Measurements from ENCODE around the gene BRIP1. TPM values are rescaled to one million over a fixed set of nuclear protein-coding genes. Genes with fewer than 3 reads are reported as not detected.

The BRIP1 gene
- total and polyA plus RNA-seq, 9 of the 15 experiments (the other 6 are each of a cell fraction or from before 2014, with no cell fraction given), result 2.4 to 17.5 (median 11.2) TPM

GRCh38 chr17:61766520-61766919 lies 96.8 kb downstream of the BRIP1 start:
- 92% methylated on average over 2 of the region's 2 CpGs for WGBS (ENCODE audit: insufficient coverage, low coverage, missing lambda C conversion rate)
- Histone ChIP-seq H3K4me2 (ENCODE audit: insufficient read depth, low read length) (no peak overlapping the region), H3K9me3 (replicated peaks; ENCODE audit: control insufficient read depth, insufficient read depth, low read depth, low read length) (no peaks in the 10 kb centered on the region; the same call in 1 of the 2 replicates), H3K4me3 (no peak overlapping the region), H3K27me3 (ENCODE audit: control insufficient read depth in 2 of 2, insufficient read depth in 2 of 2, low read length in 2 of 2) (no peaks in the 10 kb centered on the region), H3K36me3 (ENCODE audit: control insufficient read depth, insufficient read depth, low read length) (peaks cover 16% of the 10 kb centered on the region; the same call in 1 of the 3 replicates), H3K9me1 (ENCODE audit: control insufficient read depth, insufficient read depth, low read length) (no peaks in the 10 kb centered on the region), H3K27ac (ENCODE audit: extremely low read depth, low read depth, low read length) (no peak overlapping the region), H4K20me1 (replicated peaks; ENCODE audit: control insufficient read depth, insufficient read depth, low read length) (no peaks in the 10 kb centered on the region), H2AFZ (ENCODE audit: low read depth, low read length) (no peak overlapping the region), H3K9ac (ENCODE audit: insufficient read depth in 1 of 2, low read depth in 2 of 2, low read length in 2 of 2) (no peak overlapping the region), H3K4me1 (replicated peaks in 1 of 2; ENCODE audit: control insufficient read depth in 2 of 2, insufficient read depth in 2 of 2, low read length in 2 of 2) (no peaks in the 10 kb centered on the region), H3K79me2 (ENCODE audit: control insufficient read depth, insufficient read depth, low read length) (no peaks in the 10 kb centered on the region)
- BruUV-seq (replicated peaks), result no TSS peak
- ATAC-seq (no peak), FAIRE-seq (no peak), DNase-seq (ENCODE audit: extremely low read depth in 1 of 4, low spot score in 3 of 4) (no peak)
- TF ChIP-seq TGIF2 (CRISPR knock-in tag; IDR thresholded peaks at IDR 0.05), result no peak
- peak in 1 of 3 experiments; percentile 33; a peak in 2 of 6 replicates for TF ChIP-seq ZBTB11 (CRISPR knock-in tag; IDR thresholded peaks at IDR 0.05)
- POLR2A ChIA-PET, result interaction anchor here (0.9 kb wide), 1 partner anchor 10 kb away, joined by 3 read pairs; no protein-coding TSS in a partner anchor
- in situ Hi-C loops (cut with MboI) (no loop called here), intact Hi-C loops (cut with micrococcal nuclease) (no loop called here)
- CTCF ChIA-PET (ENCODE audit: low intra/inter-chr PET ratio), result no interaction called here
